Right atrium auricular region (tissue), 2 donors: ENCODE data around the gene KCNIP4. TPM values are rescaled to one million over a fixed set of nuclear protein-coding genes. Genes with fewer than 3 reads are reported as not detected.

ENCODE experiments used
- DNase-seq: peaks from one replicate; pipeline ENCODE4 v3.0.0-alpha.2; 2019; ENCODE audit warnings: low spot score
- H3K27ac ChIP-seq, 2 donors: fragments of 200-600 bp; sonication (generic); 1 replicate in 1 of 2; 2 replicates in 1 of 2; pipeline ENCODE4 v1.5.1; 2016 to 2019
- H3K27me3 ChIP-seq, 2 donors: fragments of 200-600 bp; sonication (generic); one replicate each; pipeline versions ENCODE4 v1.5.1 to v1.6.0; 2017 to 2019
- H3K36me3 ChIP-seq: fragments of 200-600 bp; sonication (generic); one replicate; pipeline ENCODE4 v1.5.1; 2016
- H3K4me1 ChIP-seq, 2 donors: fragments of 200-600 bp; sonication (generic); one replicate each; pipeline versions ENCODE4 v1.5.1 to v1.6.0; 2017 to 2019
- H3K4me3 ChIP-seq, 2 donors: fragments of 200-600 bp; sonication (generic); 1 replicate in 1 of 2; 2 replicates in 1 of 2; pipeline ENCODE4 v1.5.1; 2017 to 2019; ENCODE audit warnings: mild to moderate bottlenecking in 1 of 2, moderate library complexity in 1 of 2
- H3K9me3 ChIP-seq, 2 donors: fragments of 200-600 bp; sonication (generic); one replicate each; pipeline ENCODE4 v1.5.1; 2019
- CTCF ChIP-seq, 2 donors: fragments of 200-600 bp; sonication (generic); IDR thresholded peaks; one replicate each; pipeline ENCODE4 v1.5.1; 2019; ENCODE audit warnings: antibody characterized with exemption in 2 of 2
- total RNA-seq, 2 donors: library from RNA; depleted of rRNA; stranded (reverse); fragments of >200 nt; gene quantifications; one replicate each; pipeline ENCODE4 v1.1.0, GENCODE V29; 2016

KCNIP4 gene
- total RNA-seq, 2 donors from 2014 or later, result not detected

DNA sequence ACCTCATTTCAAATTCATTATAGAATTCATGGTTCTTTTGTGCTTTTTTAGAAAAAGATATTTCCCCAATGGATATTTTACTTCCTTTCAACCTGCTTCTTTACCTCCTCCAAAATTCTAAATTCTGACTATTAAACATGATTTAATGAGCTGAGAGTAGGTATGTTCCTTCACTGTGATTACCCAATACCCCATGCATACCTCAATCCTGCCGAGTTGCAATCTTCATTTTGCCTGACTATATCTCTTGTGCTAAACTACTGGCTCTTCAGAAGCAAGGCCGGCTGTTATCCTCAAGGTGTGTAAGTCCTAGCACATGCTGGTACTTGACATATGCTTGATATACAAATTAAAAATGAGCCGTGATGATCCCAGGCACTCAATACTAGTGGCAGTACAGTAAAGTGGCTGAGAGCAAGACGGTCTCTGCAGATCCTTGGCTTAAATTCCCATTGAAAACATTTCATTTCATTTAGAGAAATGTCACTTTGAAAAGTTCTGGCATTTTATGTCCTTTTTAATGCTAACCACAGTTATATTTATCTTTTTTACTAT, 320.4 kb downstream of the KCNIP4 start:
- Histone ChIP-seq H3K27ac (no peak overlapping the region), H3K36me3 (no peaks in the 10 kb centered on the region), H3K9me3 (no peaks in the 10 kb centered on the region), H3K4me3 (no peak overlapping the region), H3K4me1 (no peaks in the 10 kb centered on the region), H3K27me3 (no peaks in the 10 kb centered on the region)
- no peak for TF ChIP-seq CTCF (IDR thresholded peaks at IDR 0.05)
- no peak for DNase-seq

- Histone ChIP-seq H3K27me3 (no peaks in the 10 kb centered on the region), H3K9me3 (no peaks in the 10 kb centered on the region), H3K36me3 (no peaks in the 10 kb centered on the region), H3K4me3 (no peak overlapping the region), H3K27ac (no peak overlapping the region), H3K4me1 (no peaks in the 10 kb centered on the region)
- DNase-seq, result no peak
- TF ChIP-seq CTCF (IDR thresholded peaks at IDR 0.05), result no peak
These were observed 323.1 kb downstream of the KCNIP4 start for GRCh38 chr4:21625447-21625846.

DNA sequence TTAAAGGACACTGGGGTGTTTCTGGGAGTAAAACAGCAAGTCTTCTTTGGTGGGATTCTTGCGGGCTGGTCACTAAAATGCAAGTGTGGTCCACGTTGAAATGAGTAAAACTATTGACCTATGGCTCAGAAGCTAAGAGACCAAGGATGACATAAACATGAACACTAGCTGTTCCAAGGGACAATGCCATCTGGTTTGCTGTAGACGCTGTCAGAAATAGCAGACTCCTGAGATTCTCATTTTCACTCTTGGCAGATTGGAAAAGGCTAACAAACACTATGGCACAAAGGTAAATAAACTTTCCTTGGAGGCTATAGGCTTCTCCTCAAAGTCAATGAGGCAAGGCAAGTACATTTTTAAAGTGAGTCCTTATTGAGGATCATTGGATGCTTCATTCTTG, 343.6 kb downstream of the KCNIP4 start:
- no peak for DNase-seq
- Histone ChIP-seq H3K4me1 (no peaks in the 10 kb centered on the region), H3K4me3 (no peak overlapping the region), H3K27me3 (no peaks in the 10 kb centered on the region), H3K27ac (no peak overlapping the region), H3K9me3 (no peaks in the 10 kb centered on the region), H3K36me3 (no peaks in the 10 kb centered on the region)
- no peak for TF ChIP-seq CTCF (IDR thresholded peaks at IDR 0.05)

DNA sequence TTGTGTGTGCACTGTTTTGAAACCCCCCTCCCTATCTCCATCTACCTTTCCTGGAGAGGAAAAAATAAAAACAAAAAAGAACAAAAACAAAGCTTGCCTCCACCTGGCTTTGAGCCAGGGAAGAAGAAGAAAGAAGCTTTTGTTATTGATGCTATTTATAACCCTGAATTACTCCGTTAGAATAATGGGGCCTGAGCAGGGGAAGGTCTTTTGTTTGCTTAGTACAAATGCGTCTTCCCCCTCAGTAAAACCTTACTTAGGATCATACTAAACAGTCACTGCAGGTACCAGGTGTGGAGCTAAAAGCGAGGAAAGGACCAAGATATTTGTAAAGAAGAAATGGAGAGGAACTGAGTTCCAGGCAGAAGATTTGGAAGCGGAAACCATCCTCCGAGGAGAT, 352.1 kb downstream of the KCNIP4 start:
- H3K27me3 ChIP-seq, result no peaks in the 10 kb centered on the region
- H3K9me3 ChIP-seq, result no peaks in the 10 kb centered on the region
- no peak overlapping the region for H3K4me3 ChIP-seq
- H3K4me1 ChIP-seq, result no peaks in the 10 kb centered on the region
- DNase-seq, result no peak
- H3K27ac ChIP-seq, result no peak overlapping the region
- TF ChIP-seq CTCF (IDR thresholded peaks at IDR 0.05), result no peak
- no peaks in the 10 kb centered on the region for H3K36me3 ChIP-seq

DNA sequence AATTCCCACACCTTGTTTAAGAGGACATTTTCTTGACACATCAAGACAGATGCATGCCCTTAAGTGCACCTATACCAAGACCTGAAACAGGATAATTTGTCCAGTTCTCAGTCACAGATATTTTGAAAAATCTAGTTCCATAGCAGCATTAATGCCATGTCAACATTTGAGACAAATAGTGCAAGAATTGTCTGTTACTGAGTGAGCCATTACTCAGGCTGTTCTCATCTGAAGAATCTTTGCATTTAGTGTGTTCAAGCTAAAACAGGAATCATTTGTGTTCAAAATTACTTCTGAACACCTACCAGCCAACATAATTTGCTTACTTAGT, 354.9 kb downstream of the KCNIP4 start:
- Histone ChIP-seq H3K27ac (no peak overlapping the region), H3K9me3 (no peaks in the 10 kb centered on the region), H3K27me3 (no peaks in the 10 kb centered on the region), H3K4me3 (no peak overlapping the region), H3K36me3 (no peaks in the 10 kb centered on the region), H3K4me1 (no peaks in the 10 kb centered on the region)
- no peak for TF ChIP-seq CTCF (IDR thresholded peaks at IDR 0.05)
- no peak for DNase-seq

GRCh38 chr4:21592970-21593670, 355.5 kb downstream of the KCNIP4 start:
- Histone ChIP-seq H3K4me1 (no peaks in the 10 kb centered on the region), H3K36me3 (no peaks in the 10 kb centered on the region), H3K27me3 (no peaks in the 10 kb centered on the region), H3K9me3 (no peaks in the 10 kb centered on the region), H3K4me3 (no peak overlapping the region), H3K27ac (no peak overlapping the region)
- no peak for TF ChIP-seq CTCF (IDR thresholded peaks at IDR 0.05)
- no peak for DNase-seq
